Measurements from ENCODE around the gene POP4.
"Not testable (repeated sequence)": the region's sequence is repeated elsewhere in the genome, so short reads cannot be mapped to it uniquely, and the experiment has no call there.

The POP4 gene

DNA sequence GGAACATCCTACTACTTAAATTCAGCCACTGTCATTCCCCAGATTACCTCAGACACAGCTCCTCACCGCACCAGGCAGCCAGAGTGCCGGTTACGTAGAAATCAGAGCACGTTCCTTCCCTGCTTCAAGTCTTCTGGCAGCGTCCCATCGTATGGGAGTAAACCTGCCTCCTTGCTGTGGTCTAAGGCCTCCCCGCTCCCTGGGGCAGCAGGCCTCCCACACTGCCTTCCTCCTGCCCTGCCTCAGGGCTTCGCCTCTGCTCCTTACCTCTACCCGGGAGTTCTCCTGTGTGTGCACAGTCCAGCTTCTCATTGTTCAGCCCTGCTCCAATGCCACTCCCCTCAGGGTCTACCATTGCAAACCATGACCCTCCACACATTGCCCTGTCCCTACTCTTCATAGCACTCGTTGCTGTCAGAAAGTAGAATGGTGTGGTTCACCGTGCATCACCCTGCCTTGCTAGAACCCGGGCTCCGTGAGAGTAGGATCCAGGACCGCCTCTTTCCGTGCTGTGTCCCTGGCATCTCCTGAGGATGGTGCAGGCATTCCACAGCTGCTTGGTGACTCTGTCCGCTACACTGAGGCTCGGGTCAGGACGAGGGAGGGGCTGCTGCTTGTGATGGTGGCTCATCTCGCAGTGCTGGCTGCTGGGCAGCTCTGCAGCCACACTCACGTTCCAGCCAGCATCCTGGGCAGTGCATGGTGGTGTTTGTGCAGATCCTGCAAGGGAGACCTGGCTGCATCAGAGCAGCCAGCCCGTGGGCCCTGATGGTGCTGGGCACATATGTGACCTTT, 6.9 kb downstream of the POP4 start:
- DNase-seq, result no peak

DNA sequence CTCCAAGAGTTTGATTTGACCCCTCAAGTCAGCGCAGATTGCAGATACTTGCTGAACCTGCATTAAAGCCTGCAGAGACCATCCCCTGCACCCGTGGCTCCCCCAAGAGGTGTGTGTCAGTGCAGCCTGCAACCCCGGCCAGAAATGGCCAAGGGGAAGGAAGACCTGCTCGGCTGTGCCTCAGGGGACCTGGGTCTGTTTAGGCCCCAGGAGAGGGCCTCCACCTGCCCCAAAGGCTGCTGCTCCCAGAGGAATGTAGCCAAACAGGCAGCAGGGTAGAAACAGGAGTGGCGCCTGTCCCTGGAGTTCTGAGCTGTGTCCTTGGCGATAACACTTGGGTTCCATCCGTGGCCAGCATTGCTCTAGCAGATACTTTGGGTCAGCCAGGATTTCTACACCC, 8.0 kb downstream of the POP4 start:
- DNase-seq, result no peak

DNA sequence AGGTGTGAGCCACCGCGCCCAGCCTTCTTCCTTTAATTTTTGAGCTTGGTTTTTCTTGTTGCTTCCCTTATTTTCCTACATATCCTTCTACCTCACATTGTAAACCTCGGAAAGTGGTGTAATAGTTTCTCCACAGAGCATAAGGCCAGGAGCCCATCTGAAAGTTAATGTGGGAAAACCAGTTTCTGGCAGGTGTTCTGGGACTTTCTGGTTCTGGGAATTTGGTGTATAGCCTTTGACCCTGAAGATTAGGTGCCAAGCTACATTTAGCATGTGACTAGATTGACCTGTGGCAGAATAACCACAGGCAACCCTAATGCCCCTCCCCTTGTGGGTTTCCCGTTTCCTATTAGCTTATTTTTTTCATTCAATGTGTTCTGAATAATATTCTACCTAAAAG, 8.7 kb downstream of the POP4 start:
- DNase-seq, result no peak

DNA sequence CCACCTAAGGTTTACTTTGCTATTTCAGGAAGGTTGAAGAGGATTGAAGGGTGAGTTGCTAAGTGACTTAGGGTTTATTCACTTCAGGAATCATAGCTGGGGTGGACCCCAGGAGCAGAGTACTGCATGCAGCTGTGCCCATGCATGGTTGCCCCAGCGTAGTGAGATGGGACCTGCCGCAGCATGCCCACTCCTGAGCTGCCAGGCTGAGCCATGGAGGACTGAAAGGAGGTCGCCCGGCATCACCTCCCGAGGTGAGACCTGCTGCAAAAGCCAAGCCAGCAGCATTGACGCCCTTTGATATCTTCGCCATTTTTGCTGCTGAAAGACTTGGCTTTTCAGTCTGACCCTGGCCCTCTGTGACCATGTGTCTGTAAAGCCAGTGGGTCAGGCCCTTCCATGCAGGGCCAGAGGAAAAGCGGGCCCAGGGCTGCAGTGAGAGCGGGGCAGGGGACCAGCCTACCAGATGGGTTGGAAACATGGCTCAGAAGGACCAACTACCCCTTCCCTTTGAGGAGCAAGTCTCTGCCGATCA, 9.9 kb downstream of the POP4 start:
- no peak for DNase-seq

DNA sequence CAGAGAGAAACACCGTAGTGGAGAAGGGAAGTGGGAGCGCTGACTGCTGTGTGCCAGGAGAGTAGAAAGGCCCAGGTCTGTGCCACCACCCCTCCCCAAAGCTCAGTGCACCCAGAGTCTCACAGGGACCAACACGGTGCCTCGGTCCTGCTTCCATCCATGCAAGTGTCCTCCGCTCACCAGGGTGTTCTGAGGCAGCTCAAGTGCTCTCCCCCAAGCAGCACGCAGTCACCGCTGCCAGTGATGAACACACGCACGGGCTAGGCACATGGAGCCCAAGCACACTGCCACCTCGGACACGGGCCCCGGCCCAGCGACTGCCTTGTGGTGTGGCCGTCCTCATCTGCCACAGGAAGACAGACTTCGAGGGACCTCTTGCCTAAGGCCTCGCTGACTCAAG, 10.5 kb downstream of the POP4 start:
- DNase-seq, result no peak

DNA sequence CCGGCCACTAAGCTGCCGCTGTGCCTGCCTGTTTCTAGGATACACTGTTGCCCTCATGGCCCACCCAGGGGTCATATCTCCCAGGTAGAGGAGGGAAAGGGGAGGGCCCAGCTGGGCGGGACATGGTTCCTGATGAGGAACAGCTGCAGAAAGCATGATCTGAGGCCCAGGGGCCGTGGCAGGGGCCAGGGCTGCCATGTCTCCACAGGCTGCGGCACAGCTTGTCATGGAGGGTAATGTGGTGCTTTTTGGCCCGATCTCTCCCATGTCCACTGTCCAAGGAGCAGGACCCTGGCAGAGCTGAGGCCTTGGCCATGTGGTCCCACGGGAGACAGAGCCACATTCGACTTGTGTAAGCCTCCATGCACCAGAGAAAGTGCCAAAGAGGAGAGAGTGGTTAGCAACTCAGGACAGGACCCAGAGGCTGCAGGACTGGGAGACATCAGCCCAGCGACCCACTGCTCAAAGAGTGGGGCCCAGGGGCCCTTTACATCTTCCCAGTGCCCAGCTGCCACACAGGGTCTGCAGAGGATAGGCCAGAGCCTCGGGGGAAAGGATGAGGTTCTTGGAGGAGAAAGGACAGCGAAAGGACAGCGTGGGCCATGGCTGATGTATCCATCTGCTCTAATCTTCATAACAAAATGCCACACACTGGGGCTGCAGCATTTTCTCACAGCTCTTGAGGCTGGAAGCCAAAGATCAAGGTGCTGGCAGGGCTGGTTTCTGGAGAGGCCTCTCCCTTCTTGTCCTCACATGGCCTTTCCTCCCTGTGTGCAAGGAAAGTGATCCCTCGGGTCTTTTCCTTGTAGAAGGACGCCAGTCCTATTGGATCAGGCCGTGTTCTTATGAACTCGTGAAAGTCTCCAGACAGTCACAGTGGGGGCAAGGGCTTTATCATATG, 11.5 kb downstream of the POP4 start:
- no peak for DNase-seq

DNA sequence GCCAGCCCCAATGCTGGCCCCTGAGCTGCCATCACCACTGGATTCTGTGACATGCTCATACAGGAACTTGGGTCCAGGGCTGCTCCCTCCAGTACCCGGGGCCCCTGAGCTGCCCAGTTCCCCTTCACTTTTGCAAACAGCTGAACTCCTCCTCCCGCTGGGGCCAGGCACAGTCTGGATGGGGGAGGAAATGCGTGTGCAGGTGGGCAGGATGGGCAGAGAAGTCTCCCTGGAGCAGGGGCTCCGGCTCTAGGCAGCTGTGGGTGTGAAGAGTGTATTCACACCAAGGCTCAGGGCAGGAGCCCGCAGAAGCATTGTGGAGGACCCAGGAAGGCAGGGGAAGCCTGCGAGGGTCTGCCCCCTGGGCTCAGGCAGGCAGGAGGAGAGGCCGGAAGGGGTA, 12.4 kb downstream of the POP4 start:
- no peak for DNase-seq

DNA sequence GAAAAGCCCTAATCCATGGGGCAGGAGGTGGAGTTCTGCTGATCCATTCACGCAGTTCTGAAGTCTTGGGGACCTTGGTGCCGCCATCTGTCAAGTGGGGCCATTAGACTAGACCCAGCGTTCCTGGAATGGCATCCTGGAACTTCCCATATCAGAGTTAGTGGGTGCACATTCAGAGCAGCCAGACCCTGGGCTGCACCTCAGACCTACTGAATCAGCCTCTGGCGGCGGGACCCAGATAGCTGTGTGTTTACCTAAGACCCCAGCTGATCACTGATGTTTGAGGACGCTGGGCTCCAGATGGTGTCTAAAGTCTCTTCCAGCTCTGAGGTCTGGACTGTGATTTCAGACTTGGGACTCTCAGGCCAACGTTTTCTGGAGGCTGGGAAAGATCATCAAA, 12.8 kb downstream of the POP4 start:
- DNase-seq, result no peak

DNA sequence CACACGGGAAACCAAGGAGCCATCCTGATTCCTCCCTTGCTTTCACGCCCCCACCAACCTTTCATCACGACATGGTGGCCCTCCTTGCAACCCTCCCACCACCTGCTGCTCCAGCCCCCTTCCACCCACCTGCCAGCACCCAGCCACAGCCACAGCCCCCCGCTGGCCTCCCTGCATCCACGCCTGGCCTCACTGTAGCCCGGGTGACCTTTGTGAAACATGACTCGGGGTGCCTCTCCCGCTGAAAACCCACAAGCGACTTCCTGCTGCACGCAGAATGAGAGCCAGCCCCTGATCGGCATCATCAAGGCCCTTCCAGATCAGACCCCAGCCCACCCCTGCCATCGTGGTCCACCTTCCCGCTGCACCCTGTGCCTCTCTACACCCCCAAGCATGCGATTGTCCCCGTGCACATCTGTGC, 14.9 kb downstream of the POP4 start:
- DNase-seq, result no peak

DNA sequence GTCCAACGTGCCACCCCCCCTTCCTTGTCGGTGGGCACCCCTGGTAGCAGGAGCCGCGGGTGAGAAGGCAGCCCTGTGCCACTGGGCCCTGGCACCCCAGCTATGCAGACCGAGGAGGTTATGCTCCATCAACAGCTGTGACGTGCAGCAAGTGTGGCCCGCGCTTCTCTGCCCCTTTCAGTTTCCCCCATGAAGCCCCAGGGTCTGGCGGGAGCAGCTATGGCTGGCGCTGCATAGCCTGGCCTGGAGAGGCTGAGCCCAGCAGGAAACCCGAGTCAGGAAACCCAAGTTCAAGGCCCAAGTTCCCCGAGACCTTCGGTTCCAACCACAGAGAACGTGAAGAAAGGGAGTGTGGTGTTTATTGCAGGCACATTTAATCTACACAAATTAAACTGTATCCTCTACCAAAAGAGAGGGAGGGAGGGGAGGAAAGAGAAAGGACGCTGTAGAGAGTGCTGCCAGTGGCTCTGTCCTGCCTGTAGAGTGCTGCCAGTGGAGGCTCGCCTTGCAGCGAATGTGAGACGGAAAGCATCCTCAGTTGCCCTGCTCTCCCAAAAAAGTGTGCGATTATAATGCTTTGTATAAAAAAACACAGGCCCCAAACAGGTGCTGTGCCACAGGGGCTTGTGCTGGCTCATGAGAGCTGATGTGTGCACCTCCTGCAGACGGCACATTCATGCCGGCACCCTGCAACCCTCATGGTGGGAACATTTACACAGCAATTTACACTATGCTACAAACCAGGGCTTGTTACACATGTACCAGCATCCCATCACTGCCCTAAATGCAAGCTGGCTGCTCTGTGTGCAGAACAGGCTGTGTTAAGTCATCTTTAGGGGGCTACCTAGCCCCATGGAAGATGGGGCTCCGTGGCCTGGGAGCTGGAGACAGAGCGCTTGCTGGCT, 16.3 kb downstream of the POP4 start:
- no peak for DNase-seq

DNA sequence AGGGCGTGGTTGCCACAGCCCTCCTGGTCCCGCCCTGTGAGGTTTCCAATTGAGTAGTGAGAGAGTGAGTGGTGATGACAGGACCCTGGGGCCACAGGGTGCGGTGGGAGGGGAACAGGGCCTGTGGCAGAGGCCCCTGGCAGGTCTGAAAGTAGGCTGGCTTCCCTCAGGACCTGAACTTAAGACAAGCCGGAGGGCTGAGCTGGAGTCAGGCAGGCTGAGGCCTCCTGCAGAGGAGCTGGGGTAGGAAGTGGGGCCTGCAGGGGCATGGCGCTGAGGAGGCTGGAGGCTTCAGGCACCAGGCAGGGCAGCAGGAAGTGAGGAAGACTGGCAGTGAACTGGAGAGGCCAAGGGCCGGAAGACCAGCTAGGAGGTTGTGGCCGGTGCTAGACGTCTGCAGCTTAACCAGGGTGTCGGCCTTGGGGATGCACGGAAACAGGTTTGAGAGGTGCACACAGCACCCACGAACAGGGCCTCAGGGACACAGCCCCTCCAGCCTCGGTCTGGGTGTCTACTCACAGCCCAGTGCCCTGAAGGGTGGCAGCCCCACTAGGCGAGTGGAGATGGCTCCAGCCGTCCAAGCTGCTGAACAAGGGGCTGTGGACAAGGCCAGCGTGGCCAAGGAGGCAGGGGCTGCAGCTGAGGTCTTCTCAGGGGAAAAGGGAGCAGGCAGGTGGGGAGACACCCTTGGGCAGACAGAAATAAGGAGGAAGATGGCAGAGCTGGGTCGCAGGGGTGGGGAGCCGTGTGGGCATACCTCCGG, 17.8 kb downstream of the POP4 start:
- no peak for DNase-seq

DNA sequence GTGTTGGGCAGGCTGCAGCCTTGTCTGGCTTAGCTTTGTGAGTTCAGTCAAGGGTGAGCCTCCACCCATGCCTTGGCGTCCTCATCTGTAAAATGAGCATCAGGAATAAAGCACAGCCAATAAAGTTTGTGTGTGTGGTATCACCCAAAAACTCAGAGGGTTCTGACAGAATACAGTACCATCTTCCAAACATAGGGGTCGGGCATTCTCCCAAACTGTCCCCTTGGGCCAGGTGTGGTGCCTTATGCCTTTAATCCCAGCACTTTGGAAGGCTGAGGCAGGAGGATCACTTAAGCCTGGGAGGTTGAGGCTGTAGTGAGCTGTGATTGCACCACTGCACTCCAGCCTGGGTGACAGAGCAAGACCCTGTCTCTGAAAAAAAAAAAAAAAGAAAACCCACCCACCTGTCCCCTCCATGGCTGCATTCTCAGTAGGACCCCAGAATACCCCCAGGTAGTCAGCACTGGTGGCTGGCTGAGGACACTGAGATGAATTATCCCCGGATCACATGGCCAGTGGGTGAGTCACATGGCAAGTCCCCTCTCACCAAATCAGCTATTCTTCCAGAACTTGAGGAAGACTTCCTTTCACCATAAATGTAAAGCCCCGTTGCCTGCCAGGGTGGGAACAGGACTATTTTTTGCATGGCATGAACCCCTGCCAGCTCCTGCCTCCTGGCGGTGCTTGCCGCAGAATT, 18.6 kb downstream of the POP4 start:
- DNase-seq, result no peak

DNA sequence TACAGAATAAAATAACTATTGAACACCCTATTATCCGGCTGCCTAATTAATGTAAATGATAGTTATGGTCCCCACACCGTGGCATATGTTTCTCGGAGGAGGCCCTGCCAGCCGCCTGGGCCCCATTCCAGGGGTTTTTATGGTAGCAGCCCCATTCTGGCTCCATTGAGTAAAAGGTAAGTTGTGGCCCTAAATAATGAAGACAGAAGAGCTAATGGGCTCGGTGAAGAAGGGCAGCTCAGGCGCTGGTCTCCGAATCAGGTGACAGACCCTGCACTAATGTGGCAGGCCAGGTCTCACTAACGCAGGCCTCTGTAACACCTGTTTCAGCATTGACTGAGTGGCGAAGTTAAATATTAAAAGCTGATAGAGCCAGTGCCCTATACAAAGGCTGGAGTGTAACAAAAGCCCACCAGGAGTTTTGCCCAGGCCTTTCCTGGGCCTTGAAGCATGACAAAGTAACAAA, 19.1 kb downstream of the POP4 start:
- no peak for DNase-seq

DNA sequence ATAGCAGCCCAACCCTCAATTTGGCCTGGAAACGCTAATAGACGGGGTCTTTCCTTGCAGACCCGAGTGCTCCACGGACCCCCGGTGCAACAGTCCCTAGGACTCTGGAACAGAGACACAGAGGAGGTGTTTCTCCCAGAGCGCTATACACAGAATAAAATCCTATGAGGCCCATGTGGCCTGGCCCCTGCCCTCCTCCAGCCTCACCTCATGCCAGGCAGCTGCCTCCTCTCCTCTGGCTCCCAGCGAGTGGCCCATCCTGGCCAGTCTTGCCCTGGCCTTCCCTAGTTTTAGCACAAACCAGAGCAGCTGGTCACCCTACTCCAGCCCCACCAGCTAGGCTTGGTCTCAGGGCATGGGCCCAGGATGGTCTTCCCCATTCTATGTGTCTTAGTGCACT, 20.3 kb downstream of the POP4 start:
- no peak for DNase-seq

DNA sequence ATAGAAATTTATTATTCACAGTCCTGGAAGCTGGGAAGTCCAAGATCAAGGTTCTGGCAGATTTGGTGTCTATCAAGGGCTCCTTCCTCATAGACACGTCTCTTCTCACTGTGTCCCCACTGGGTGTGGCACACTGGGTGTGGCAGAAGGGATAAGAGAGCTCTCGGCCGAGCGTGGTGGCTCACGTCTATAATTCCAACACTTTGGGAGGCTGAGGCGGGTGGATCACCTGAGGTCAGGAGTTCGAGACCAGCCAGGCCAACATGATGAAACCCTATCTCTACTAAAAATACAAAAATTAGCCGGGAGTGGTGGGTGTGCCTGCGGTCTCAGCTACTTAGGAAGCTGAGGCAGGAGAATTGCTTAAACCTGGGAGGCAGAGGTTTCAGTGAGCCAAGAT, 20.7 kb downstream of the POP4 start:
- DNase-seq, result not testable (repeated sequence)

DNA sequence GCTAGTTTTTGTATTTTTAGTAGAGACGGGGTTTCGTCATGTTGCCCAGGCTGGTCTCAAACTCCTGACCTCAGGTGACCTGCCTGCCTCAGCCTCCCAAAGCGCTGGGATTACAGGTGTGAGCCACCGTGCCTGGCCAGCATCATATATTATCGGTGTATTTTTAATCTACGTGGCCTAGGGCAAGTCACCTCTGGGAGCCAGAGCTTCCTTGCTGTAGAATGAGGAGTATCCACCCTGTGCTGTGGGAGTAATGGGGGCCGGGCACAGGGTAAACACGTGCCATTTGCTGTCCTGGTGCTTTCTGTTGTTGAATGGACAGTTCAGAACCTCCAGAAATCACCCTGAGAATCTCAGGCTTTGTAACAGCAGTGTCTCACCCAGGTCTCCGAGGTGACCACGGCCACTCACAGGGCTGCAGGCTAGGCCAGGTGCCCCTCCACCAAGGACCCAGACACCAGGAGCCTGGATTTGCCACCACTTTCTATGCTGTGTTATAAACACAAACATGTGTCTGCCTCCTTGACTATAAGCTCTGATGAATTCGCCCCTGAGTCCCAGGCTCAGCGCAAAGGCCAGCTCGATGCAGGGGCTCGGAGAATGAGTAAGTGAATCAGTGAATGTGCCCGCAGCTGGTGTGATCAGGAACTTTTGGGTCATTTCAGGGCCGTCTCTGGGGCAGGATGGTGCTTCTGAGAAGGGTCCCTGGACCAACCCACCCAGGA, 22.7 kb downstream of the POP4 start:
- DNase-seq, result no peak

DNA sequence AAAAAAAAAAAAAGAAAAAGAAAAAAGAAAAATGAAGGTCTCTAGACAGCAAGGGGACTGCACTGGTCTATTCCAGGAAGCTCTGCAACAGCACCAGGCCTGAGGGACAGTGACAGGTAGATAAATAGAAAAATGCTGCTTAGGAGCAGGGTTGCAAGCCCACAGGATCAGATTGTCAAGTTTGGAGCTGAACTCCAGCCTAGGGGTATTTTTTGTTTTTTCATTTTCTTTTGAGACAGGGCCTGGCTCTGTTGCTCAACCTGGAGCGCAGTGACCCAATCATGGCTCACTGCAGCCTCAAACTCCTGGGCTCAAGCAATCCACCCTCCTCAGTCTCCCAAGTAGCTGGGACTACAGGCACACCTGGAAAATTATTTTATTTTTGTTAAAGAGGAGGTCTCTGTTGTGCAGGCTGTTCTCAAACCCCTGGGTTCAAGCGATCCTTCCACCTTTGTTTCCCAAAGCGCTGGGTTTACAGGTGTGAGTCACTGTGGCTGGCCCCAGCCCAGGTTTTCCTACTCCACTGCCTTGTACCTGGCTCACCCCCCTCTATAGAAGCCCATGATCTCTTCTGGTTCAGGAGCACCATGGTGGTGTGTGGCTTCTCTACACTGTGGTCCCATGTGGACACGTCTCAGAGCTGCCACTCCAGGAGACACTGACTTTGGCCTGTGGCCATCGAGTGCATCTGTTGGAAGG, 23.9 kb downstream of the POP4 start:
- no peak for DNase-seq

DNA sequence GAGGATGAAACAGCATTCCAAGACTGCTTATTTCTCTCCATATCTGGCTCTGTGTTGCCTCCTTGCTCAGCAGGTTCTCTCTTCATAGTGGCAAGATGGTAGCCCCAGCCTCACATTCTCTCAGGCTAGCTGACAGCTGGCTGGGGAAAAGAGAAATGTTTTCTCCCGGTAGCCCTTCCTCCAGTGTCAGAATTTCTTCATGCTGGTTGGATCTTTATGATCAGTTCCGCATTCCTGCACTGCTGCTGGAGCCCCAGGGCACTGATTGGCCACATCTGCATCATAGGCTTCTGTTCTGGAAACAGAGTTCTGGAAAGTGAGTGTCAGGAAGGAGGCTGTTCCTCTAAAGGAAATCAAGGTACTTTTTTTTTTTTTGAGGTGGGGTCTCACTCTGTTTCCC, 24.6 kb downstream of the POP4 start:
- no peak for DNase-seq

DNA sequence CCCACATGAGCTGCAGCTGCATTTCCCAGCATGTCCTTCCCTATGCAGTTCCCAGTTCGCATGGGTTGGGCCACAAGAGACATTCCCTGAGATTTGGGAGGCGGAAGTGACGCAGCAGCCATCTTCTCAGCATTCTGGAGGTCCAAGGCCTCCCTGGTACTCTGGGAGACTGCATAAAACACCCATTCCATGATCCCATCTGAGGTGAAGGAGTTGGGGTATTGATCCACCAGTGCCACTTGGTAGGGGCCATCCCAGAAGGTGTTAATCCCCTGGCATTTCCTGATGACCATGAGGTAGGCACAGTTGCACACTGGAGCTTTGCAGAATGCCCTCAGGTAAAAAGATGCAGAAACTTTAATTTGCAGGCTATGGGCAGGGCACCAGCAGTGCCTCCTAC, 25.4 kb downstream of the POP4 start:
- DNase-seq, result no peak

DNA sequence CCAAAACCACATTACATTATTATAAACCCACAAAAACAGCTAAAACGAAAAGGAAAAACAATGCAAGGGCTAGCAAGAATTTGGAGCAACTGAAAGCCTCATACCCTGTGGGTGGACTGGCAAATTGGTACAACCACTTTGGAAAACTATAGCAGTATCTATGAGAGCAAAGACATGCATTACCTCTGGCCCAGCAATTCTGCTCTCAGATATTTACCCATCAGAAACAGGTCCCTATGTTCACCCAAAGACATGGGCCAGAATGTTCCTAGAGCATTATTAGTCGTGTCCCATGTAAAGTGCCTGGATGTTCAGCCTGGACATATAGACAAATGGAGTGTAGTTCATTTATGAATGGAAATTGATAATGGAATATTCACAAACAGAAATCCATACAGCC, 27.9 kb downstream of the POP4 start:
- DNase-seq, result no peak

Data from NCI-H187 treated with DMSO at 0.1 percent for 48 hours (cell line).